ENCODE results near the gene LRP5.

The LRP5 gene

GRCh38 chr11:68362801-68363379 is 50.5 kb downstream of the LRP5 start:
- peaks cover 25% of the 10 kb centered on the region for H3K9me3 Mint-ChIP-seq
- peaks cover 2% of the 10 kb centered on the region for H3K27me3 Mint-ChIP-seq (ENCODE audit: low read depth, poor library complexity)
- peaks cover 77% of the 10 kb centered on the region for H3K36me3 Mint-ChIP-seq (ENCODE audit: low read depth)
- no peak for DNase-seq
- H3K27ac Mint-ChIP-seq: peak overlapping the region; percentile 65
- no peak for TF ChIP-seq CTCF (IDR thresholded peaks at IDR 0.05)
- peaks cover 10% of the 10 kb centered on the region for H3K4me1 Mint-ChIP-seq
- no peak overlapping the region for H3K4me3 Mint-ChIP-seq

GRCh38 chr11:68363776-68364175 is 51.4 kb downstream of the LRP5 start:
- no peak for TF ChIP-seq CTCF (IDR thresholded peaks at IDR 0.05)
- DNase-seq: no peak
- Mint-ChIP-seq H3K9me3 (peaks cover 20% of the 10 kb centered on the region), H3K4me1 (peaks cover 18% of the 10 kb centered on the region), H3K27ac (no peak overlapping the region), H3K4me3 (no peak overlapping the region), H3K27me3 (ENCODE audit: low read depth, poor library complexity) (peaks cover 2% of the 10 kb centered on the region), H3K36me3 (ENCODE audit: low read depth) (peaks cover 77% of the 10 kb centered on the region)

GRCh38 chr11:68364581-68364980 is 52.2 kb downstream of the LRP5 start:
- peaks cover 73% of the 10 kb centered on the region for H3K36me3 Mint-ChIP-seq (ENCODE audit: low read depth)
- DNase-seq: no peak
- peaks cover 23% of the 10 kb centered on the region for H3K4me1 Mint-ChIP-seq
- peak overlapping the region; percentile 71 for H3K27ac Mint-ChIP-seq
- TF ChIP-seq CTCF (IDR thresholded peaks at IDR 0.05): no peak
- peaks cover 2% of the 10 kb centered on the region for H3K27me3 Mint-ChIP-seq (ENCODE audit: low read depth, poor library complexity)
- H3K9me3 Mint-ChIP-seq: peaks cover 13% of the 10 kb centered on the region
- H3K4me3 Mint-ChIP-seq: no peak overlapping the region

GRCh38 chr11:68365943-68366435 is 53.6 kb downstream of the LRP5 start:
- TF ChIP-seq CTCF (IDR thresholded peaks at IDR 0.05): no peak
- DNase-seq: no peak
- no peak overlapping the region for H3K4me3 Mint-ChIP-seq
- H3K27ac Mint-ChIP-seq: peak overlapping the region; percentile 95
- H3K36me3 Mint-ChIP-seq (ENCODE audit: low read depth): peaks cover 64% of the 10 kb centered on the region
- peaks cover 35% of the 10 kb centered on the region for H3K4me1 Mint-ChIP-seq
- peaks cover 7% of the 10 kb centered on the region for H3K9me3 Mint-ChIP-seq
- H3K27me3 Mint-ChIP-seq (ENCODE audit: low read depth, poor library complexity): peaks cover 2% of the 10 kb centered on the region

- Mint-ChIP-seq H3K4me3 (no peak overlapping the region), H3K4me1 (peaks cover 47% of the 10 kb centered on the region)
Observed at GRCh38 chr11:68367252-68367651, 54.9 kb downstream of the LRP5 start.

More at GRCh38 chr11:68367252-68367651, 54.9 kb downstream of the LRP5 start:
- DNase-seq: no peak
- peaks cover 67% of the 10 kb centered on the region for H3K36me3 Mint-ChIP-seq (ENCODE audit: low read depth)
- H3K9me3 Mint-ChIP-seq: peaks cover under 1% of the 10 kb centered on the region
- H3K27ac Mint-ChIP-seq: peak overlapping the region; percentile 36
- no peak for TF ChIP-seq CTCF (IDR thresholded peaks at IDR 0.05)
- H3K27me3 Mint-ChIP-seq (ENCODE audit: low read depth, poor library complexity): peaks cover 2% of the 10 kb centered on the region

Data from nephron progenitor cell (in vitro differentiated cells).